ENCODE measurements around the gene USHBP1. TPM values are rescaled to one million over a fixed set of nuclear protein-coding genes. Genes with fewer than 3 reads are reported as not detected.

Gene USHBP1
- total and polyA plus RNA-seq, 2 of the 13 experiments (the other 11 are each of a cell fraction or from before 2014, with no cell fraction given) = 0.15 to 1.5 TPM

DNA sequence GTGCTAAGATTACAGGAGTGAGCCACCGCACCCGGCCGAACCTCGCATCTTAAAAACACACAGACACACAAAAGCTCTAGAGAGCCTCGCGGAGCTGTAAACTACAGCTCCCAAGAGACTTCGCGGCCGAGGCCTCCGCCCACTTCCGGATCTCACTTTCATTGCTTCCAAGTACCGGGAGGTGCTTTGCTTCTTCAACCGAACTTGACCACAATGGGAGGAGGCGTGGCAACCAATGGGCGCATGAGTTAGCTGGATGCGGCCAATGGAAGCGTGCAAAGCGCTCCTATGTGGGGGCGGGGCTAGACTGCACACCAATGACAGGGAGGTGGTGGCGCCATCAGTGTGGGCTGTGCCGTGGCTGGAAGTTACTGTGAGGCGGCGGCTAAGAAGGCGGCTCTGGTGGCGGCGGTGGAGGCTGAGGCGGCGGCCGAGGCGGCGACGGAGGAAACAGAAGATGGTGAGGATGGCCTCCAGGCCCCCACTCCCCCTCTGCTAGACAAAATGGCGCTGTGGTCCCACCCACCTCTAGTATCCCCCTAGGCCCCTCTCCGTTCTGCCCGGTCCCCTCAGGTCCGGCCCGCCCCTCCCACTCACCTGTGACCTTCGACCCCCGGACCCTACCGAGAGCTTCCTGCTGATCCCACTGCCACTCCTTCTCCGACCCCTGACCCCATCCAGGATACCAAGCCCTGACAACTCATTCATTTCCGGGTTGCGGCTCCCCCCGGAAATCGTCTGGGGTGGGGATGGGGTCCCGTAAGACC lies 44.8 kb upstream of the USHBP1 start, which contains the start of gene DDA1:
Gene DDA1 (plus strand): TSS at position 366 of the 767 bp plus-strand sequence. CDS start 92 bp downstream, at position 458.
- Histone ChIP-seq H3K4me1 (ENCODE audit: insufficient read depth, low read length) (peaks cover 45% of the 10 kb centered on the region), H3K36me3 (replicated peaks in 1 of 2; ENCODE audit: control insufficient read depth in 1 of 2, insufficient read depth in 2 of 2, low read length in 2 of 2) (peaks cover 6 to 7% of the 10 kb centered on the region in 2 experiments; a peak in 4 of 5 replicates), H3K4me3 (replicated peaks in 1 of 3; ENCODE audit: insufficient read depth in 1 of 3, low read depth in 2 of 3, low read length in 3 of 3) (peak within 1 kb of the TSS; percentile 75 to 87 (median 84)), H2AFZ (ENCODE audit: low read length) (no peak within 1 kb of the TSS), H3K27ac (ENCODE audit: extremely low read length, insufficient read depth, low read length) (peak within 1 kb of the TSS; percentile 62), H3K9ac (ENCODE audit: insufficient read depth, low read depth, low read length) (peak within 1 kb of the TSS; percentile 74), H3K79me2 (ENCODE audit: insufficient read depth, low read length) (peaks cover 30% of the 10 kb centered on the region), H4K20me1 (ENCODE audit: insufficient read depth, low read length) (peaks cover 7% of the 10 kb centered on the region), H3K9me3 (ENCODE audit: low read length) (no peaks in the 10 kb centered on the region), H3K27me3 (ENCODE audit: control insufficient read depth in 1 of 2, insufficient read depth in 2 of 2, low read length in 2 of 2) (no peaks in the 10 kb centered on the region; a peak in 1 of 5 replicates), H3K4me2 (ENCODE audit: low read depth, low read length) (peak within 1 kb of the TSS; percentile 92)
- TSS peak; percentile 64 for BruUV-seq (replicated peaks)
- peak; percentile 100 for FAIRE-seq
- intact Hi-C loops (cut with micrococcal nuclease; ENCODE audit: unreplicated experiment) (loop anchor here (2.0 kb wide), 1 partner anchor 27 kb away; the partner anchor contains the start of gene GTPBP3), in situ Hi-C loops (cut with HindIII; ENCODE audit: extremely low pct_ligation_motif_present, low pct_unique_long_range_greater_than_20kb) (no loop called here)
- ChIA-PET CTCF (ENCODE audit: low intra/inter-chr PET ratio, low total read pairs) (no interaction called here), POLR2A (interaction anchor here (0.6 to 3.1 kb wide), 24 partner anchors 9 to 235 kb away, joined by 3 to 37 read pairs (median 4); partner anchors contain the start of genes ANKLE1, ANO8, BABAM1 and BST2)
- peak; percentile 82 for ATAC-seq
- 0% methylated on average over 26 of the region's 46 CpGs for WGBS (ENCODE audit: low lambda C conversion rate)
- DNase-seq (ENCODE audit: low spot score) = peak; percentile 99
- no peak for TF ChIP-seq RBM39 (IDR thresholded peaks at IDR 0.05; ENCODE audit: low read depth, low read length, poor library complexity, severe bottlenecking)
- peak; percentile 79 for TF ChIP-seq PHF8 (CRISPR knock-in tag; IDR thresholded peaks at IDR 0.05)
- no peak for TF ChIP-seq ZNF644 (CRISPR knock-in tag; IDR thresholded peaks at IDR 0.05; ENCODE audit: low read depth)
- no peak for TF ChIP-seq ZNF619 (CRISPR knock-in tag; IDR thresholded peaks at IDR 0.05)
- 0 out of 2 replicates have a peak, but pooled peaks have one; percentile 79 for TF ChIP-seq ZNF570 (CRISPR knock-in tag; IDR thresholded peaks at IDR 0.05; ENCODE audit: borderline replicate concordance)
- TF ChIP-seq ZNF225 (CRISPR knock-in tag; IDR thresholded peaks at IDR 0.05) = peak; percentile 12; the same call in 1 of the 2 replicates
- TF ChIP-seq ELF4 (CRISPR knock-in tag; IDR thresholded peaks at IDR 0.05; ENCODE audit: borderline replicate concordance) = peak; percentile 40; the same call in 1 of the 2 replicates
- TF ChIP-seq SOX13 (IDR thresholded peaks at IDR 0.05) = peak; percentile 98
- TF ChIP-seq SOX13 (CRISPR knock-in tag; conservative IDR thresholded peaks at IDR 0.05 in 1 of 2, IDR thresholded peaks at IDR 0.05 in 1 of 2) = no peak
- no peak for TF ChIP-seq ZNF501 (CRISPR knock-in tag; IDR thresholded peaks at IDR 0.05)
- TF ChIP-seq ASH2L (IDR thresholded peaks at IDR 0.05; ENCODE audit: insufficient read length, low read depth, low read length) = peak; percentile 81
- TF ChIP-seq, protein P1, sequence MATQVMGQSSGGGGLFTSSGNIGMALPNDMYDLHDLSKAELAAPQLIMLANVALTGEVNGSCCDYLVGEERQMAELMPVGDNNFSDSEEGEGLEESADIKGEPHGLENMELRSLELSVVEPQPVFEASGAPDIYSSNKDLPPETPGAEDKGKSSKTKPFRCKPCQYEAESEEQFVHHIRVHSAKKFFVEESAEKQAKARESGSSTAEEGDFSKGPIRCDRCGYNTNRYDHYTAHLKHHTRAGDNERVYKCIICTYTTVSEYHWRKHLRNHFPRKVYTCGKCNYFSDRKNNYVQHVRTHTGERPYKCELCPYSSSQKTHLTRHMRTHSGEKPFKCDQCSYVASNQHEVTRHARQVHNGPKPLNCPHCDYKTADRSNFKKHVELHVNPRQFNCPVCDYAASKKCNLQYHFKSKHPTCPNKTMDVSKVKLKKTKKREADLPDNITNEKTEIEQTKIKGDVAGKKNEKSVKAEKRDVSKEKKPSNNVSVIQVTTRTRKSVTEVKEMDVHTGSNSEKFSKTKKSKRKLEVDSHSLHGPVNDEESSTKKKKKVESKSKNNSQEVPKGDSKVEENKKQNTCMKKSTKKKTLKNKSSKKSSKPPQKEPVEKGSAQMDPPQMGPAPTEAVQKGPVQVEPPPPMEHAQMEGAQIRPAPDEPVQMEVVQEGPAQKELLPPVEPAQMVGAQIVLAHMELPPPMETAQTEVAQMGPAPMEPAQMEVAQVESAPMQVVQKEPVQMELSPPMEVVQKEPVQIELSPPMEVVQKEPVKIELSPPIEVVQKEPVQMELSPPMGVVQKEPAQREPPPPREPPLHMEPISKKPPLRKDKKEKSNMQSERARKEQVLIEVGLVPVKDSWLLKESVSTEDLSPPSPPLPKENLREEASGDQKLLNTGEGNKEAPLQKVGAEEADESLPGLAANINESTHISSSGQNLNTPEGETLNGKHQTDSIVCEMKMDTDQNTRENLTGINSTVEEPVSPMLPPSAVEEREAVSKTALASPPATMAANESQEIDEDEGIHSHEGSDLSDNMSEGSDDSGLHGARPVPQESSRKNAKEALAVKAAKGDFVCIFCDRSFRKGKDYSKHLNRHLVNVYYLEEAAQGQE (IDR thresholded peaks at IDR 0.05; ENCODE audit: borderline replicate concordance in 1 of 2, low read depth in 1 of 2, low read length in 2 of 2) = no peak
- TF ChIP-seq, protein P2, sequence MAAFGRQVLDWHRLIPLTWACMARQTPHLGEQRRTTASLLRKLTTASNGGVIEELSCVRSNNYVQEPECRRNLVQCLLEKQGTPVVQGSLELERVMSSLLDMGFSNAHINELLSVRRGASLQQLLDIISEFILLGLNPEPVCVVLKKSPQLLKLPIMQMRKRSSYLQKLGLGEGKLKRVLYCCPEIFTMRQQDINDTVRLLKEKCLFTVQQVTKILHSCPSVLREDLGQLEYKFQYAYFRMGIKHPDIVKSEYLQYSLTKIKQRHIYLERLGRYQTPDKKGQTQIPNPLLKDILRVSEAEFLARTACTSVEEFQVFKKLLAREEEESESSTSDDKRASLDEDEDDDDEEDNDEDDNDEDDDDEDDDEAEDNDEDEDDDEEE (CRISPR knock-in tag; IDR thresholded peaks at IDR 0.05) = peak; percentile 62; the same call in 1 of the 2 replicates
- no peak for TF ChIP-seq HNRNPK (IDR thresholded peaks at IDR 0.05; ENCODE audit: low read depth, low read length, poor library complexity, severe bottlenecking)
- peak; percentile 73 for TF ChIP-seq TAF1 (CRISPR knock-in tag; IDR thresholded peaks at IDR 0.05)
- TF ChIP-seq SIN3A (IDR thresholded peaks at IDR 0.05; ENCODE audit: borderline replicate concordance, low read depth, low read length) = peak; percentile 52; the same call in 1 of the 2 replicates
- peak; percentile 94; the same call in 1 of the 2 replicates for TF ChIP-seq HES4 (CRISPR knock-in tag; IDR thresholded peaks at IDR 0.05; ENCODE audit: borderline replicate concordance)
- peak; percentile 55; the same call in 1 of the 2 replicates for TF ChIP-seq FOXK1 (CRISPR knock-in tag; IDR thresholded peaks at IDR 0.05; ENCODE audit: borderline replicate concordance, low read depth)

Measured in HepG2 (cell line).